ENCODE measurements around the gene NEIL3. TPM values are rescaled to one million over a fixed set of nuclear protein-coding genes. Genes with fewer than 3 reads are reported as not detected.
"Not testable (repeated sequence)": the region's sequence is repeated elsewhere in the genome, so short reads cannot be mapped to it uniquely, and the experiment has no call there.

Gene NEIL3
- total RNA-seq, 1 experiment from 2014 or later, result 10.6 TPM

- H3K27ac Mint-ChIP-seq (ENCODE audit: unreplicated experiment), result no peak overlapping the region
- no peak overlapping the region for H3K4me3 Mint-ChIP-seq (ENCODE audit: low read depth, unreplicated experiment)
- H3K4me1 Mint-ChIP-seq (ENCODE audit: low read depth, unreplicated experiment), result no peaks in the 10 kb centered on the region
- no peak for DNase-seq
- no TSS peak for BruUV-seq (replicated peaks)
- H3K27me3 Mint-ChIP-seq (ENCODE audit: unreplicated experiment), result no peaks in the 10 kb centered on the region
- intact Hi-C loops (cut with micrococcal nuclease; ENCODE audit: unreplicated experiment), result no loop called here
- CTCF ChIA-PET, result interaction anchor here (1.2 kb wide), 1 partner anchor 257 kb away, joined by 3 read pairs; no protein-coding TSS in a partner anchor
- TF ChIP-seq, protein P1, sequence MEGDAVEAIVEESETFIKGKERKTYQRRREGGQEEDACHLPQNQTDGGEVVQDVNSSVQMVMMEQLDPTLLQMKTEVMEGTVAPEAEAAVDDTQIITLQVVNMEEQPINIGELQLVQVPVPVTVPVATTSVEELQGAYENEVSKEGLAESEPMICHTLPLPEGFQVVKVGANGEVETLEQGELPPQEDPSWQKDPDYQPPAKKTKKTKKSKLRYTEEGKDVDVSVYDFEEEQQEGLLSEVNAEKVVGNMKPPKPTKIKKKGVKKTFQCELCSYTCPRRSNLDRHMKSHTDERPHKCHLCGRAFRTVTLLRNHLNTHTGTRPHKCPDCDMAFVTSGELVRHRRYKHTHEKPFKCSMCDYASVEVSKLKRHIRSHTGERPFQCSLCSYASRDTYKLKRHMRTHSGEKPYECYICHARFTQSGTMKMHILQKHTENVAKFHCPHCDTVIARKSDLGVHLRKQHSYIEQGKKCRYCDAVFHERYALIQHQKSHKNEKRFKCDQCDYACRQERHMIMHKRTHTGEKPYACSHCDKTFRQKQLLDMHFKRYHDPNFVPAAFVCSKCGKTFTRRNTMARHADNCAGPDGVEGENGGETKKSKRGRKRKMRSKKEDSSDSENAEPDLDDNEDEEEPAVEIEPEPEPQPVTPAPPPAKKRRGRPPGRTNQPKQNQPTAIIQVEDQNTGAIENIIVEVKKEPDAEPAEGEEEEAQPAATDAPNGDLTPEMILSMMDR (IDR thresholded peaks at IDR 0.05; ENCODE audit: unreplicated experiment), result no peak
- H3K36me3 Mint-ChIP-seq (ENCODE audit: insufficient read depth, unreplicated experiment), result no peaks in the 10 kb centered on the region
- H3K9me3 Mint-ChIP-seq (ENCODE audit: low read depth, unreplicated experiment), result no peaks in the 10 kb centered on the region
These were observed 5.6 kb upstream of the NEIL3 start for GRCh38 chr4:177304094-177304493.

GRCh38 chr4:177304864-177305263 is 4.8 kb upstream of the NEIL3 start:
- H3K4me1 Mint-ChIP-seq (ENCODE audit: low read depth, unreplicated experiment); H3K4me3 Mint-ChIP-seq (ENCODE audit: low read depth, unreplicated experiment); BruUV-seq (replicated peaks); H3K36me3 Mint-ChIP-seq (ENCODE audit: insufficient read depth, unreplicated experiment); H3K27me3 Mint-ChIP-seq (ENCODE audit: unreplicated experiment); DNase-seq; H3K27ac Mint-ChIP-seq (ENCODE audit: unreplicated experiment); intact Hi-C loops (cut with micrococcal nuclease; ENCODE audit: unreplicated experiment); H3K9me3 Mint-ChIP-seq (ENCODE audit: low read depth, unreplicated experiment): not testable (repeated sequence)
- CTCF ChIA-PET, result interaction anchor here (1.2 kb wide), 1 partner anchor 258 kb away, joined by 3 read pairs; no protein-coding TSS in a partner anchor

- BruUV-seq (replicated peaks), result no TSS peak
- Mint-ChIP-seq H3K36me3 (ENCODE audit: insufficient read depth, unreplicated experiment) (peaks cover 11% of the 10 kb centered on the region), H3K27ac (ENCODE audit: unreplicated experiment) (no peak overlapping the region), H3K4me1 (ENCODE audit: low read depth, unreplicated experiment) (peaks cover 8% of the 10 kb centered on the region), H3K27me3 (ENCODE audit: unreplicated experiment) (no peaks in the 10 kb centered on the region), H3K9me3 (ENCODE audit: low read depth, unreplicated experiment) (no peaks in the 10 kb centered on the region), H3K4me3 (ENCODE audit: low read depth, unreplicated experiment) (no peak overlapping the region)
- no peak for DNase-seq
- intact Hi-C loops (cut with micrococcal nuclease; ENCODE audit: unreplicated experiment), result no loop called here
- CTCF ChIA-PET, result no interaction called here
- TF ChIP-seq, protein P1 (IDR thresholded peaks at IDR 0.05; ENCODE audit: unreplicated experiment), result no peak
These were observed 1.5 kb upstream of the NEIL3 start for GRCh38 chr4:177308125-177308524.

- TF ChIP-seq, protein P1 (IDR thresholded peaks at IDR 0.05; ENCODE audit: unreplicated experiment), result no peak
- Mint-ChIP-seq H3K27me3 (ENCODE audit: unreplicated experiment) (no peaks in the 10 kb centered on the region), H3K9me3 (ENCODE audit: low read depth, unreplicated experiment) (no peaks in the 10 kb centered on the region), H3K27ac (ENCODE audit: unreplicated experiment) (no peak overlapping the region), H3K4me3 (ENCODE audit: low read depth, unreplicated experiment) (peak overlapping the region; percentile 99), H3K4me1 (ENCODE audit: low read depth, unreplicated experiment) (peaks cover 8% of the 10 kb centered on the region), H3K36me3 (ENCODE audit: insufficient read depth, unreplicated experiment) (peaks cover 11% of the 10 kb centered on the region)
- DNase-seq, result no peak
- BruUV-seq (replicated peaks), result no TSS peak
- CTCF ChIA-PET, result interaction anchor here (1.4 kb wide), 1 partner anchor 19 kb away, joined by 3 read pairs; no protein-coding TSS in a partner anchor
- intact Hi-C loops (cut with micrococcal nuclease; ENCODE audit: unreplicated experiment), result no loop called here
These were observed 690 bp upstream of the NEIL3 start for GRCh38 chr4:177308847-177309521.

GRCh38 chr4:177311589-177311988 is 1.9 kb downstream of the NEIL3 start:
- H3K27me3 Mint-ChIP-seq (ENCODE audit: unreplicated experiment), result no peaks in the 10 kb centered on the region
- H3K4me1 Mint-ChIP-seq (ENCODE audit: low read depth, unreplicated experiment), result peaks cover 12% of the 10 kb centered on the region
- peak overlapping the region; percentile 71 for H3K27ac Mint-ChIP-seq (ENCODE audit: unreplicated experiment)
- H3K36me3 Mint-ChIP-seq (ENCODE audit: insufficient read depth, unreplicated experiment), result peaks cover 16% of the 10 kb centered on the region
- H3K4me3 Mint-ChIP-seq (ENCODE audit: low read depth, unreplicated experiment), result peak overlapping the region; percentile 26
- intact Hi-C loops (cut with micrococcal nuclease; ENCODE audit: unreplicated experiment), result loop anchor here (10.0 kb wide), 1 partner anchor 517 kb away; the partner anchor contains the start of gene VEGFC
- BruUV-seq (replicated peaks), result no TSS peak
- H3K9me3 Mint-ChIP-seq (ENCODE audit: low read depth, unreplicated experiment), result no peaks in the 10 kb centered on the region
- TF ChIP-seq, protein P1 (IDR thresholded peaks at IDR 0.05; ENCODE audit: unreplicated experiment), result no peak
- CTCF ChIA-PET, result no interaction called here
- no peak for DNase-seq

Measured in Calu3 (cell line).